IPS-18a (cell line): Measurements from ENCODE around the gene LRP3.

Experiments
- H3K27ac ChIP-seq: one replicate; pipeline ENCODE4 v1.5.1; 2013; ENCODE audit warnings: low read length
- H3K27me3 ChIP-seq: one replicate; pipeline ENCODE4 v1.6.1; 2013; ENCODE audit warnings: mild to moderate bottlenecking, low read length; ENCODE audit not compliant: control insufficient read depth, insufficient read depth
- H3K36me3 ChIP-seq: one replicate; pipeline ENCODE4 v1.6.1; 2013; ENCODE audit warnings: low read depth, low read length; ENCODE audit not compliant: control insufficient read depth
- H3K4me1 ChIP-seq: one replicate; pipeline ENCODE4 v1.6.1; 2013; ENCODE audit warnings: low read depth, low read length; ENCODE audit not compliant: control insufficient read depth
- H3K4me3 ChIP-seq: one replicate; pipeline ENCODE4 v1.5.1; 2013; ENCODE audit warnings: low read length
- H3K9ac ChIP-seq: one replicate; pipeline ENCODE4 v1.6.1; 2013; ENCODE audit warnings: mild to moderate bottlenecking, low read length, moderate library complexity
- H3K9me3 ChIP-seq: one replicate; pipeline ENCODE4 v1.6.1; 2013; ENCODE audit warnings: low read depth, low read length; ENCODE audit not compliant: control insufficient read depth

Gene LRP3

DNA sequence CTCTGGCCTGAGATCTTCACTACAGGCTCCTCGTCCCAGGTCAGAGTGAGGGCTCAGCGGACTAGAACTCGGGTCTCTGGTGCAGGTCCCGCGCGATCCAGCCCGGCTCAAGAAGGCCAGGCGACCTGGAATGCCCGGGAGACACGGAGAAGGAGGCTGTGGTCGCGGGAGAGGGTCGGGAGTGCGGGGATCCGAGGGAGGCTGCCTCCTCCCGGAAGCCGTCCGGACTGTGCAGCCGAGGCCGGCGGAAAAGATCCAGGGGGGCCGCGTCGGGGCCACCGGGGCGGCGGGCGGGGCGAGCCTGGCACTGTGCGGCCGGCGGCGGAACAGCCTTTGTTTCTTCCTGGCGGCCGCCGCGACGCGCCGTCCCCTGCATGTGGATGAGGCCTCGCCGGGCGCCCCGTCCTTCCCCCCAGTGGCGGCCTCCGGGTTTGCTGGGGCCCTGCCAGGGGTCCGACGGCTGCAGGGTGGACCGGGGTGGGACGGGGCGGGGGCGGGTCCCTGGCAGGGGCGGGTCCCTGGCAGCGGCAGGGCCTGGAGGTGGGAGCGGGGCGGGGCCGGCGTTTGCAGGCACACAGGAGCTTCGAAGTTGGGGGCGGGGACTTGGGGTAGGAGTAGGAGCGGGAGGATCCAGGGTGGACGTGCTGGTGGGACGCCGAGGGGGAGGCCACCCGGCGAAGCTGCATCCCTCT lies 32.6 kb downstream of the LRP3 start:
- peaks cover 6% of the 10 kb centered on the region for H3K4me1 ChIP-seq
- H3K9ac ChIP-seq, result no peak overlapping the region
- peaks cover 12% of the 10 kb centered on the region for H3K9me3 ChIP-seq
- peaks cover 50% of the 10 kb centered on the region for H3K27me3 ChIP-seq
- no peak overlapping the region for H3K27ac ChIP-seq
- peak overlapping the region; percentile 43 for H3K4me3 ChIP-seq
- H3K36me3 ChIP-seq, result no peaks in the 10 kb centered on the region

DNA sequence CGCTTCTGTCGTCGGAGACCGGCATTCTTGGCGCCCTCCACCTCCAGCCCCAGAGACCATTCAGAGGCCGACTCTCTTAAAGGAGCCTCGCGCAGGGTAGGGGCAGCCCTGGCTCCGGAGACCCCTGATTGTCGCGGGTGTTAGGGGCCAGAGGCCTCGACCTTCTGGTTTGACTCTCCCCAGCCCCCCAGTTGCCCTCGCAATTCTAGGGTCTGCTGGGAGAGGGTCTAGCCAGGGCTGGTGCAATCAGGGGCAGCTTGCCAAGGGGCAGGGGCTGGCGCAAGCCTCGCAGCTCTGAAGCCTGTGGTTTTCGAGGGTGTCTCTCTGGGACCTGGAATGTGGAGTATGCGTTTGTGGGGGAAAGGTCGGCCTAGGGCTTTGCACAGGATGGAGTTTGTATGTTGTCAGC lies 33.1 kb downstream of the LRP3 start:
- Histone ChIP-seq H3K27me3 (peaks cover 50% of the 10 kb centered on the region), H3K4me3 (peak overlapping the region; percentile 39), H3K9ac (no peak overlapping the region), H3K9me3 (peaks cover 12% of the 10 kb centered on the region), H3K36me3 (no peaks in the 10 kb centered on the region), H3K27ac (no peak overlapping the region), H3K4me1 (peaks cover 6% of the 10 kb centered on the region)

DNA sequence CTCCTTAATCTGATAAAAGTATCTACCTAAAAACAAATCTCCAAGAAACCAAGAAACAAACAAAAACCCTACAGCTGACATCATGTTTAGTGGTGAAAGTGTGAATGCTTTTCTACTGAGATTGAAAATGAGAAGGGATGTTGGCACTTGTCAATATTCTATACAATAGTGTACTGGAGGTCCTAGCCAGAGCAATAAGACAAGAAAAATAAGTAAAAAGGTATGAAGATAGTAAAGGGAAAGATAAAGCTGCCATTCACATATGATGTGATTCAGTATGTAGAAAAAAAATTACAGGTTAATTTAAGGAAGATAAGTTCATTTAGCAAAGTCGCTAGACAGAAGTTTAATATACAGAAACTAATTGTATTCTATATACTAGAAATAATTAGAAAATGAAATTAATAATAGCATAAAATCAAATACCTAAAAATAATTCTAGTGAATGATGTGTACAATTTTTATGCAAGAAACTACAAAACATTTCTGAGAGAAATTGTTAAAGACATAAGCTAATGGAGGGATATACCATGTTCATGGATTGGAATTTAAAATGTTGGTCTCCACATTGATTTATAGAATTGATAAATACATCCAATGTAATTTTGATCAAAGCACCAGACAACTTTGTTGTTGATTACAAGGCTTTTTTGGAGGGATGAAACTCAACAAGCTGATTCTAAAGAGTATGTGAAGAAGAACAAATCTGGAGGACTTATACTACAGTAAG lies 33.9 kb downstream of the LRP3 start:
- Histone ChIP-seq H3K4me1 (peaks cover 6% of the 10 kb centered on the region), H3K27ac (no peak overlapping the region), H3K9me3 (peaks cover 12% of the 10 kb centered on the region), H3K4me3 (peak overlapping the region; percentile 39), H3K36me3 (no peaks in the 10 kb centered on the region), H3K9ac (no peak overlapping the region), H3K27me3 (peaks cover 50% of the 10 kb centered on the region)

DNA sequence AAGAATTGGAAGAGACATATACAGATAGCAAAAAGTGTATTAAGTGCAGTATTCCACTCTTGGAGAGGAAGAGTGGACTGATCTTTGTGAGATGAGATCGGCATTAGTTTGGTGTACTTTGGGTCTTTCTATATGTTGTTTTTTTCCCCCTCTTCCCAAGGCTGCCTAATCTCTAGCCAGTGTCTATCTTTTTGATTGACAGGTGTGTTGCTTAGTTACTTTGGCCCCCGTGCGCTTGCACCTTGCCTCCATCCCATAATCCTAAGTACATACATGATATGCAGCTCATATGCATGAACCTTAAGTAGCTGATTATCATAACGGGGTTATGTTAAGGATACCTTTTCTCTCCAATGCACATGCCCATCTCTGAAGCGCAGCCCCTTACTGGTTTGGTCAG lies 35.8 kb downstream of the LRP3 start:
- H3K9ac ChIP-seq, result no peak overlapping the region
- H3K9me3 ChIP-seq, result peaks cover 12% of the 10 kb centered on the region
- peaks cover 6% of the 10 kb centered on the region for H3K4me1 ChIP-seq
- no peaks in the 10 kb centered on the region for H3K36me3 ChIP-seq
- peaks cover 34% of the 10 kb centered on the region for H3K27me3 ChIP-seq
- no peak overlapping the region for H3K4me3 ChIP-seq
- H3K27ac ChIP-seq, result no peak overlapping the region

DNA sequence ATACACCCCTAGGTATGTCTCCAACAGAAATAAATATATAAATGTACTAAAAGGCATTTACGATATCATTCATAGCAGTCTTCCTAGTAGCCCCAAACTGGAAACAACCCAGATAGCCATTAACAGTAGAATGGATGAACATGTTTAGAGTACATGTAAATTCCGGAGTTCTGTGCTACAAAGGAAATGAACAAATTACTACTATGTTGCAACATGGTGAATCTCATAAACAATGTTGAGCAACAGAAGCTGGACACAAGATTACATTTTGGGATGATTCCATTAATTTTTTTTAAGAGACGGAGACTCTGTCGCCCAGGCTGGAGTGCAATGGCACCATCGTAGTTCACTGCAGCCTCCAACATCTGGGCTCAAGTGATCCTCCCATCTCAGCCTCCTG lies 37.4 kb downstream of the LRP3 start:
- peaks cover 12% of the 10 kb centered on the region for H3K9me3 ChIP-seq
- H3K27ac ChIP-seq, result no peak overlapping the region
- H3K36me3 ChIP-seq, result no peaks in the 10 kb centered on the region
- no peak overlapping the region for H3K4me3 ChIP-seq
- no peak overlapping the region for H3K9ac ChIP-seq
- H3K4me1 ChIP-seq, result no peaks in the 10 kb centered on the region
- H3K27me3 ChIP-seq, result peaks cover 19% of the 10 kb centered on the region

DNA sequence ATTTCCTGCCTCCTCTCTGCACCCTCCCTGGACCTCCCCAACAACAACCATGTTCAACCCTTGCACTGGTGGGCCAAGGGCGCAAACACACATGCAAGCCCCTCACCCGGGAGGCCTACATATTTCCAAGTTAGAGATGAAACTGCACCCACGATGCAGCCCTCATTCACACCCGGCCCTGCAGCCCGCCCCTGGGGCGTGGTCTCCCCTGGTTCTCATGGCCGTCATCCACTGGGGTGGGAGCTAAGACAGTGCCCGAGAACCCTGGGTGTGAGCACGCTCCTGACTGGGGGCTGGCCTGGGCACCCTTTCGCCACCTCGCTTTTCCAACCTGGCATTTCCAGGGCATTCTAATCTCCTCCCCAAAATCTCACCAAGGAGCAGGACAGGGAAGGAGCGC lies 38.5 kb downstream of the LRP3 start:
- Histone ChIP-seq H3K9ac (no peak overlapping the region), H3K27me3 (peaks cover 8% of the 10 kb centered on the region), H3K9me3 (peaks cover 10% of the 10 kb centered on the region), H3K4me3 (no peak overlapping the region), H3K36me3 (no peaks in the 10 kb centered on the region), H3K27ac (no peak overlapping the region), H3K4me1 (no peaks in the 10 kb centered on the region)

DNA sequence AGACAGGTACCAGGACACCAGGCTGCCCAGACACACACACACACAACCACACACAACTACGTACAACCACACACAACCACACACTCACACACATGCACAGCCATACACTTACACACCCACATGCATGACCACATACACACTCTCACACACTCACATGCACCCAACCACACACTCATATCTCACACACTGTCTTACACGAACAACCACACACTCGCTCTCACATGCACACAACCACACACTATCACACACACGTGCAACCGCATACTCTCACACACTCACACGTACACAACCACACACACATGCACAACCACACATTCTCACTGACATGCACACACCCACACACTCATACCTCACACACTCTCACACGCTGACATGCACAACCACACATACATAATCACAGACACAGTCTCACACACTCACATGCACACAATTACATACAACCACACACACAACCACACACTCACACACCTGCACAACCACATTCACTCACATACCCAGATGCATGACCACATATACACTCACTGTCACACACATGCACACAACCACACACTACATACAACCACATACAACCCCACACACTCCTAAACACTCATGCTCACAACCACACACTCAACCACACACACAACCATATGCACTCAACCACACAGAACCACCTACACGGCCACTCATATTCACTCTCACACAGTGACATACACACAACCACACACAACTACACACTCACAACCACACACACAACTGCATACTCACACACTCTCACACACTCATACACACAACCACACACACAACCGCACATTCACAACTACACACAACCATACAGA lies 39.1 kb downstream of the LRP3 start:
- Histone ChIP-seq H3K4me3 (no peak overlapping the region), H3K4me1 (no peaks in the 10 kb centered on the region), H3K9ac (no peak overlapping the region), H3K36me3 (no peaks in the 10 kb centered on the region), H3K27ac (no peak overlapping the region), H3K9me3 (peaks cover 5% of the 10 kb centered on the region), H3K27me3 (peaks cover 5% of the 10 kb centered on the region)

DNA sequence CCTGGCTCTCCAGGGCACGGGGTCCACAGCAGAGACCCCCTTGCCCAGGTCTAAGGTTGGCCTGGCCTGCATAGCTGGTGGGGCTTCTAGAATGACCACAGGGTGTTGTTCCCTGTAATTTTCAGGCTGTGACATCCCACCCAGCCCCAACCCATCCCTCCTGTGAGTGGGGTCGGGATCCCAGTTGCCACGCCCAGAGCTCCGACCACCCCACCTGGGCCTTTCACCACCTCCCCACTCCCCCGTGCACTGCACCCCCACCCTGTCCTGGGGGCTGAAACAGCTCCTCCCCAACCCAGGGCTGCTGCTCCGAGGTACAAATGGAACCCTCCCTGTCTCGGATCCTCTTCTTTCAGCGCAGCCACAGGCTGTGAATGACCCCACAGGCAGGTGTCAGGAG lies 40.0 kb downstream of the LRP3 start:
- Histone ChIP-seq H3K27me3 (peaks cover 5% of the 10 kb centered on the region), H3K4me3 (no peak overlapping the region), H3K9ac (no peak overlapping the region), H3K4me1 (no peaks in the 10 kb centered on the region), H3K9me3 (no peaks in the 10 kb centered on the region), H3K36me3 (no peaks in the 10 kb centered on the region), H3K27ac (no peak overlapping the region)

DNA sequence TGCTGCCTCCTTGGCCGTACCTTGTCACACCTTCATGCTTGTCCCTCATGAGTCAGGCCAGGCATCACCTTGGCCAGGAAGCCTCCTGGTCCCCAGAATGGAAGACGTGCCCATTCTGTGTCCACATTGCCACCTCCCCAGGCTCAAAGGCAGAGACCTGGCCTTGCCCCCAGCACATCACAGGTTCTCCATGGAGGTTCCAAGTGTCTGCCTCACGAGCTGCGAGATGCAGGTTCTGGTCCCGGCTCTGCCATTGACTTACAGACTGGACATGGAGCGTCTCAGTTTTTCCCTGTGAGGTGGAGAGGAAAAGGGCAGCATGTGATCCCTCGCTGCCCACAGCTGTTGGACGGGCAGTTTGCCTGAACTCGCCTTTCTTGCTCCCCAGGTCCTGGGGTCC lies 40.6 kb downstream of the LRP3 start:
- Histone ChIP-seq H3K4me3 (no peak overlapping the region), H3K36me3 (no peaks in the 10 kb centered on the region), H3K4me1 (no peaks in the 10 kb centered on the region), H3K27me3 (peaks cover 2% of the 10 kb centered on the region), H3K9me3 (no peaks in the 10 kb centered on the region), H3K27ac (no peak overlapping the region), H3K9ac (no peak overlapping the region)

DNA sequence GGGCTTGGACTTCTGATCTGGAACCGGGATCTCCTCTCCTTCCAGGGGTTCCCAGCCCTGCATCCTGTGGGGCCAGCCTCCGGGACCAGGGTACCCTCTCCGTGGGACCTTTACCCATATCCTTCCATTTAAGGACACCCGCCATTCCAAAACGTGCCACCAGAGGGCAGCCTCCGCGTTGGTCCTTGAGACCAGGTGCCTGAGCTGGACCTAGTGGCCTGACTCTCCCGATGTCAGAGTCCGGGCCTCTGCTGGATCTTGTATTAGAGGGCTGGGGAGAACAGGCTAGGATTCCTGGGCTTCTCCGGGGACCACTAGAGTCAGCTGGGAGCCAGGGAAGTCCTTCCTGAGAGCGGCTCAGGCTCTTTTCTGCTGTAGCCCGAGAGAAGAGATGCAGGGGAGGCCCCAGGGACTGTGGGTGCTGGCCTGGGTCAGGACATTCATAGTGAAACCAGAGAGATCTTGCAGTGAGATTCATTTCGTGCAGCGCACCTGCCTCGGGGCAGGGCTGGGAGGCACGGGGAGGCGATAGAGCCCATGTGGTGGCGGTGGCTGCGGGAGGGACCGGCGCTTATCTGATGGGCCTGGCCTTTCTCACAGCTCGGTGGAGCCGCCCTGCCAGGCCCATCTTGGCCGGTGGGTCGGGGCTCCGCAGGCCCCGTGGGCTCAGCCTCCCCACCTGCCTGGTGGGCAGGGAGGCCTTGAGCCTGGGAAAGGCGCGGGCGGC lies 41.3 kb downstream of the LRP3 start:
- H3K4me1 ChIP-seq, result no peaks in the 10 kb centered on the region
- H3K4me3 ChIP-seq, result no peak overlapping the region
- H3K9me3 ChIP-seq, result no peaks in the 10 kb centered on the region
- no peak overlapping the region for H3K9ac ChIP-seq
- no peaks in the 10 kb centered on the region for H3K27me3 ChIP-seq
- no peak overlapping the region for H3K27ac ChIP-seq
- no peaks in the 10 kb centered on the region for H3K36me3 ChIP-seq

DNA sequence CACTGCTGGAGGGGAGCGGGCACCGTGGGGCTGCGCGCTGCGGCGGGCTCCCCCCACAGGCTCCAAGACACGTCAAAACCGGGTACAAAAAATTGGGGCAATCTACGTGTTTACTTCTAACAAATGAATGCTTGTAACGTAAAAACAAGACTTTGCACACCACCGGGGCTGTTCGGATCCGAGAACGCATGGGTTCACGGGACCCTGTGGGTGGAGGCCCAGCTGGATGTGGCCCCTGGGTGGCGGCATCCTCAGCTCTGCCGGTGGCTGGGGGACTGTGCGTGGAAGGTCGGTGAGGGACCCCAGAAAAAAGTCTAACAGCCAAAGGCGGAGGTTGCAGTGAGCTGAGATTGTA lies 41.8 kb downstream of the LRP3 start:
- no peak overlapping the region for H3K9ac ChIP-seq
- H3K27ac ChIP-seq, result no peak overlapping the region
- H3K4me3 ChIP-seq, result no peak overlapping the region
- H3K36me3 ChIP-seq, result no peaks in the 10 kb centered on the region
- H3K4me1 ChIP-seq, result no peaks in the 10 kb centered on the region
- H3K27me3 ChIP-seq, result no peaks in the 10 kb centered on the region
- H3K9me3 ChIP-seq, result no peaks in the 10 kb centered on the region
